HepG2 (cell line): ENCODE measurements around the gene ODAD2. TPM values are rescaled to one million over a fixed set of nuclear protein-coding genes. Genes with fewer than 3 reads are reported as not detected.

Experiments
- CEBPZ ChIP-seq: IDR thresholded peaks from 2 replicates; pipeline ENCODE4 v1.6.1; 2012; ENCODE audit warnings: low read length, improper control_type of control experiment
- CENPT ChIP-seq: sonication (generic); formaldehyde crosslinking; IDR thresholded peaks from 2 replicates; pipeline ENCODE4 v1.8.0; 2022; ENCODE audit warnings: low read depth, mild to moderate bottlenecking, moderate library complexity, missing genetic modification reagents
- CHD2 ChIP-seq: IDR thresholded peaks from 2 replicates; pipeline ENCODE4 v1.6.1; 2011; ENCODE audit warnings: low read depth, low read length, improper control_type of control experiment
- GATA4 ChIP-seq: sonication (generic); IDR thresholded peaks from 2 replicates; pipeline ENCODE4 v1.6.1; 2016; ENCODE audit warnings: antibody characterized with exemption, low read depth, borderline replicate concordance
- MED8 ChIP-seq: sonication (generic); formaldehyde crosslinking; IDR thresholded peaks from 2 replicates; pipeline ENCODE4 v1.8.1; 2023; ENCODE audit warnings: mild to moderate bottlenecking, missing genetic modification reagents; ENCODE audit not compliant: insufficient replicate concordance
- NCOA2 ChIP-seq: sonication (generic); formaldehyde crosslinking; IDR thresholded peaks from 2 replicates; pipeline ENCODE4 v1.8.0; 2022; ENCODE audit warnings: inconsistent platforms
- NFYC ChIP-seq: IDR thresholded peaks from 2 replicates; pipeline ENCODE4 v1.6.1; 2016; ENCODE audit warnings: missing genetic modification reagents, missing compliant biosample characterization
- SALL1 ChIP-seq: sonication (generic); formaldehyde crosslinking; IDR thresholded peaks from 2 replicates; pipeline ENCODE4 v1.8.0; 2022; ENCODE audit warnings: mild to moderate bottlenecking, missing genetic modification reagents
- TBX2 ChIP-seq: sonication (generic); formaldehyde crosslinking; IDR thresholded peaks from 2 replicates; pipeline ENCODE4 v1.5.0; 2020; ENCODE audit warnings: missing genetic modification reagents, mild to moderate bottlenecking, borderline replicate concordance
- UBTF ChIP-seq: sonication (generic); formaldehyde crosslinking; IDR thresholded peaks from 2 replicates; pipeline ENCODE4 v1.4.0; 2020; ENCODE audit warnings: mild to moderate bottlenecking, missing genetic modification reagents
- ZFX ChIP-seq: sonication (generic); formaldehyde crosslinking; IDR thresholded peaks from 2 replicates; pipeline ENCODE4 v1.4.0; 2020; ENCODE audit warnings: mild to moderate bottlenecking, low read depth, missing genetic modification reagents, moderate library complexity
- polyA plus RNA-seq, 8 experiments: library from polyadenylated mRNA; depleted of rRNA in 3 of 8; stranded (reverse) in 7 of 8; unstranded in 1 of 8; fragments of >200 nt; fragmentation: Illumina TruSeq in 4 of 8; extraction: Trizol in 4 of 8; gene quantifications; 2 replicates each; pipeline versions ENCODE4 v1.2.1 to v1.2.3, GENCODE V29; 2011 to 2016; ENCODE audit warnings: low read depth in 4 of 8, missing spikeins in 1 of 8, mixed read lengths in 1 of 8; ENCODE audit not compliant: insufficient read depth in 1 of 8
- total RNA-seq, 5 experiments: library from RNA; depleted of rRNA; stranded (reverse); fragments of >200 nt; fragmentation: Illumina TruSeq; extraction: Trizol; gene quantifications; 2 replicates each; pipeline ENCODE4 v1.2.3, GENCODE V29; 2016; ENCODE audit warnings: low read depth in 1 of 5

Gene ODAD2
- total and polyA plus RNA-seq, 2 of the 13 experiments (the other 11 are each of a cell fraction or from before 2014, with no cell fraction given): not detected

- no peak for TF ChIP-seq CEBPZ
- TF ChIP-seq CHD2: no peak
- TF ChIP-seq GATA4: no peak
- TF ChIP-seq CENPT (CRISPR knock-in tag): no peak
- no peak for TF ChIP-seq UBTF (CRISPR knock-in tag)
- TF ChIP-seq ZFX (CRISPR knock-in tag): no peak
- no peak for TF ChIP-seq MED8
- TF ChIP-seq TBX2 (CRISPR knock-in tag): no peak
- no peak for TF ChIP-seq NCOA2 (CRISPR knock-in tag)
- TF ChIP-seq SALL1 (CRISPR knock-in tag): no peak
- TF ChIP-seq NFYC (CRISPR knock-in tag): no peak
Measured at GRCh38 chr10:27997865-27998177, 1.1 kb downstream of the ODAD2 start (continued).
